ENCODE data around the gene RTN4R. TPM values are rescaled to one million over a fixed set of nuclear protein-coding genes. Genes with fewer than 3 reads are reported as not detected.

The RTN4R gene
- total RNA-seq, 2 experiments from 2014 or later, result 2.8 to 3.7 TPM

- DNase-seq (no peak), ATAC-seq (no peak)
- Mint-ChIP-seq H3K4me1 (ENCODE audit: low read depth) (no peaks in the 10 kb centered on the region), H3K36me3 (ENCODE audit: low read depth) (no peaks in the 10 kb centered on the region), H3K27ac (no peak overlapping the region), H3K27me3 (no peaks in the 10 kb centered on the region), H3K4me3 (no peak overlapping the region), H3K9me3 (no peaks in the 10 kb centered on the region)
- TF ChIP-seq CTCF (IDR thresholded peaks at IDR 0.05), result no peak
- ChIA-PET POLR2A (no interaction called here), CTCF (no interaction called here)
- intact Hi-C loops (cut with micrococcal nuclease), result no loop called here
Measured at GRCh38 chr22:20198557-20199319, 69.4 kb downstream of the RTN4R start.

DNA sequence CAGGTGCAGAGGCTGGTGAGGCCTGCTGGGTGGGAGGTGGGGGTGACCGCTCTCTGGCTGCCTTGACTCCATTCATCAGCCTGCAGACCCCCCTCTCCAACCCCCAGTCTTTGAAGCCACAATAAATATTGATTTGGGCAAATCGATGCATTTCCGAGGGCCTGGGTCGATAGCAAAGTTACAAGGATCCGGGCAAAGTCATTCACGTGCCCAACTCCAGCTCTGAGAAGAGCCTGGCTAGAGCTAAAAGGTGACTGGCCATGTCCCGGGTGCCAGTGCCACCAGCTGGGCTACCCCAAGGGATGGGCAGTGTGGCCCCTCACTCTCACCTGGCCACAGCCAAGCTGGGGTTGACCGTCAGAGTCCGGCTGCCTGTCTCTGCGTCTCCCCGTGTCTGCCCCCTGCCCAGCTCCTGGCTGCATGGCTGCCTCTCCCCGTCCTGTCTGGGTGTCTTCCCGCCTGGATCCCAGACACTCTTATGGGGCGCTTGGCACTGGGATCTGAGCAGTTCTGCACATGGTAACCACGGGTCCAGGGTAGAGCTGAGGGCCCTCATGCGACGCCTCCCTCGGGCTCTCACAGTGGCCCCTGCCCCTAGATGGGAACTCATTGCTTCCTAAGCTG lies 70.6 kb downstream of the RTN4R start:
- Mint-ChIP-seq H3K27me3 (no peaks in the 10 kb centered on the region), H3K9me3 (no peaks in the 10 kb centered on the region), H3K27ac (no peak overlapping the region), H3K4me3 (no peak overlapping the region), H3K4me1 (ENCODE audit: low read depth) (no peaks in the 10 kb centered on the region), H3K36me3 (ENCODE audit: low read depth) (no peaks in the 10 kb centered on the region)
- POLR2A ChIA-PET, result interaction anchor here (0.9 to 1.4 kb wide), 2 partner anchors 8 to 17 kb away, joined by 3 to 4 read pairs; no protein-coding TSS in a partner anchor
- no peak for DNase-seq
- ATAC-seq, result no peak
- CTCF ChIA-PET, result interaction anchor here (0.7 kb wide), 1 partner anchor 10 kb away, joined by 3 read pairs; no protein-coding TSS in a partner anchor
- TF ChIP-seq CTCF (IDR thresholded peaks at IDR 0.05), result no peak
- intact Hi-C loops (cut with micrococcal nuclease), result no loop called here

DNA sequence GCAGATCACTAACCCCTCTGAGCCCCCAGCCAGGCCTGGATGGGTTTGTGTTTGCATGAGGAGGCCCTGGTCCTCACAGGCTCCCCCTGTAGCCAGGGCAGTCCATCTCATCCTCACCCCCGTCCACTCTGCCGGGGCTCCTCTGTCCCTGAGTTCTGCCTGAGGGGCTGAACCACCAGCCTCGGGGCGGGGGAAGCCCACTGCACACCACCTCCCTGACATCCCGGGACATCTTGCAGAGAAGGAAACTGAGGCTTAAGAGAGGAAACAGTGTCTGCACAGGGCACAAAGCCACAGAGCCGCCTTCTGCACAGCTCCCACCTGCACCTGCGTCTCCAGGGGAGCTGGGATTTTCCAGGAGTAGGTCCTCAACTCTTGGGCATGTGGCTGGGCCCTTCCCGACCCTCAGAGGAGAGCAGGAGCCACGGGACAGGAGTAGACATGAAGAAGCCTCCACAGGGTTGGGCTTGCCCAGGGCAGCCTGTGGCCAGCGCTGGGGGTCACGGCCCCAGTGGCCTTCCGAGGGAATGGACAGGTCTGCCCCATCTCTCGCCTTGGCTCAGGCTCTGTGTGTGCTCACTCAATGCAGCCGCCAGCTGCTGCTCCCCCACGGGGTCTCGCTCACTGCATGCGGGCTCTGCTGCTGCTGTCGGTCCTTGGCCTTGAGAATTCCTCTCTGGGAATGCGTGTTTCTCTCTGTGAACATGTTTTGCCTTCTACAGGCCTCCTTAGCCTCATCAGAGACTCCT lies 71.8 kb downstream of the RTN4R start:
- no peaks in the 10 kb centered on the region for H3K27me3 Mint-ChIP-seq
- no peaks in the 10 kb centered on the region for H3K36me3 Mint-ChIP-seq (ENCODE audit: low read depth)
- ChIA-PET POLR2A (interaction anchor here (1.4 kb wide), 1 partner anchor 10 kb away, joined by 4 read pairs; no protein-coding TSS in a partner anchor), CTCF (interaction anchor here (0.7 kb wide), 1 partner anchor 9 kb away, joined by 3 read pairs; no protein-coding TSS in a partner anchor)
- H3K27ac Mint-ChIP-seq, result no peak overlapping the region
- no peak overlapping the region for H3K4me3 Mint-ChIP-seq
- no peaks in the 10 kb centered on the region for H3K9me3 Mint-ChIP-seq
- ATAC-seq (no peak), DNase-seq (no peak)
- intact Hi-C loops (cut with micrococcal nuclease), result no loop called here
- H3K4me1 Mint-ChIP-seq (ENCODE audit: low read depth), result no peaks in the 10 kb centered on the region
- no peak for TF ChIP-seq CTCF (IDR thresholded peaks at IDR 0.05)

DNA sequence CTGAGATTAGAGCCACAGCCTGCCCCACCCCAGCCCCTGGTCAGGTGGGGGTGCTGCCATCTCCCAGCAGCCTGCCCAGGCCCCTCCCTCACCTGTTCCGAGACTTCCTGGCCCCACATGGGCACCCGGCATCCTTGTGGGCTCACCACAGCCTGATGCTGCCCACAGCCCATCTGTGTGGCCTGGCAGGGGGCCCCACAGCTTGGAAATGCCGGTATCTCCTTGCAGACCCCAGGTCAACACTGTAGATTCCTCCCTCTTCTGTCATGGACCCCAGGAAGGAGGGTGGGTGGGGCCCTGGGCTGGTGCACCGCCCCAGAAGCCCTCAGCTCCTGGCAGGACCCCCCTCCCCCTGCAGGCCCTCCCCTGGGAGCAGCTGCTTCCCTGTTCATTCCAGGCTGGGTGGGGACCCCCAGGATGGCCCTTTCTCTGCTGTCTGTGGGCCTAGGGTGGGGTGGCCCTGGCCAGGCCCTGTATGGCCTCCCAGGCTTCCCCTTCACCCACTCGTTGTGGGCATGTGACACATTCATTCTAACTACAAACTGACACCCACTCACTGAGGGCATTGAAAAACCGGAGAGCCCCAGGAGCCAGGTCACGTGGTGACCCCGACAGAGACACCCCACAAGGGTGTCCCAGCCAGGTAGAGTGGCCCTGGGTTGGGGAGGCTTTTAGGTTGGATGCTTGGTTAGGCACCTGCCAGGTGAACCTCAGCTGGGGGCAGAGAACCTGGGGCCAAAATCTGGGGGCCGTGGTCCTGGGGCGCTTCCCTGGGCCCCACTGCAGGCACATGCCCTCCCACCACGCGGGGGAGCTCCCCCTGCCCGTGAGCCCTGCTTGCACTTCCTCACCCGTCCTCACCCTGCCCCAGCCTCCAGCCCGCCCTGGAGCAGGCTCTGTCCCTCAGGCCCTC lies 73.2 kb downstream of the RTN4R start:
- DNase-seq (peak; percentile 20), ATAC-seq (peak; percentile 24)
- no peaks in the 10 kb centered on the region for H3K27me3 Mint-ChIP-seq
- no peak overlapping the region for H3K4me3 Mint-ChIP-seq
- no peak for TF ChIP-seq CTCF (IDR thresholded peaks at IDR 0.05)
- intact Hi-C loops (cut with micrococcal nuclease), result no loop called here
- H3K27ac Mint-ChIP-seq, result no peak overlapping the region
- CTCF ChIA-PET, result interaction anchor here (0.6 kb wide), 1 partner anchor 63 kb away, joined by 4 read pairs; no protein-coding TSS in a partner anchor
- POLR2A ChIA-PET, result no interaction called here
- no peaks in the 10 kb centered on the region for H3K36me3 Mint-ChIP-seq (ENCODE audit: low read depth)
- H3K4me1 Mint-ChIP-seq (ENCODE audit: low read depth), result peaks cover under 1% of the 10 kb centered on the region
- no peaks in the 10 kb centered on the region for H3K9me3 Mint-ChIP-seq
